ENCODE results near the gene LIPE.

The LIPE gene

GRCh38 chr19:42433503-42434260, 6.5 kb upstream of the LIPE start:
- H3K4me3 ChIP-seq (ENCODE audit: low read length): no peak overlapping the region
- DNase-seq (ENCODE audit: low read depth): peak; percentile 63
- peak; percentile 84 for TF ChIP-seq CTCF (IDR thresholded peaks at IDR 0.05; ENCODE audit: insufficient read depth, low read depth, low read length, missing control alignments)

DNA sequence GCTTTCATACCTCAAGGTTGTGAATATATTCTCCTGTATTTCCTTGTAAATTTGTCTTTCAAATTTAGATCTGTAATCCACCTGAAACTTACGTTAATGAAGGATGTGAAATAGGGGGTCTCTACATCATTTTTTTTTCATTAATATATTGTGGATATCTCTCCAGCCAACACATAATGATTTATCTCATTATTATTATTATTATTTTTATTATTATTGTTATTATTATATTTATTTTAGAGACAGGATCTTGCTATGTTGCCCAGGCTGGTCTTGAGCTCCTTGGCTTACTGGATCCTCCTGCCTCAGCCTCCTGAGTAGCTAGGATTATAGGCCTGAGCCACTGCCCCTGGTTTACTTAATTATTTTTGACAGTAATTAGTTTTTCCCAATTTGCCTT, 4.3 kb upstream of the LIPE start:
- no peak for DNase-seq (ENCODE audit: low read depth)
- no peak overlapping the region for H3K4me3 ChIP-seq (ENCODE audit: low read length)
- TF ChIP-seq CTCF (IDR thresholded peaks at IDR 0.05; ENCODE audit: insufficient read depth, low read depth, low read length, missing control alignments): no peak

GRCh38 chr19:42428676-42429075, 1.5 kb upstream of the LIPE start:
- TF ChIP-seq CTCF (IDR thresholded peaks at IDR 0.05; ENCODE audit: insufficient read depth, low read depth, low read length, missing control alignments): no peak
- H3K4me3 ChIP-seq (ENCODE audit: low read length): no peak overlapping the region
- DNase-seq (ENCODE audit: low read depth): no peak

DNA sequence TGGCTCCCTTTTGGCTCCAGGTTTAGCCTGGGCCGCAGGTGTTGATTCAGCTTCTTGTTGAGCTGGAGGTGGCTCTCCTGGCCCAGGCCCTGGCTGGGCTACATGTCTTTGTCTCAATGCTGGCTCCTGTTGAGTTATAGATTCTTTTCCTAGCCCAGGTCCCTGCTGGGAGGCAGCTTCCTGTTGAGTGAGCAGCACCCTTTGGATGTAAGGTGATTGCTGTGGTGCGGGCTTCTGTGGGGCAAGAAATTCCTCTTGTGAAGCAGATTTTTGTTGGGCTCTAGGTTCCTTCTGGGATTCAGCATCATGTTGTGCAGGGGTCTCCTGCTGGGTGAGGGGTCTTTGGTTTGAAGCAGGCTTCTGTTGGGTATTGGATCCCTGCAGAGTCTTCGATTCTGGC, 545 bp downstream of the LIPE start:
- H3K4me3 ChIP-seq (ENCODE audit: low read length): no peak overlapping the region
- no peak for TF ChIP-seq CTCF (IDR thresholded peaks at IDR 0.05; ENCODE audit: insufficient read depth, low read depth, low read length, missing control alignments)
- DNase-seq (ENCODE audit: low read depth): no peak

DNA sequence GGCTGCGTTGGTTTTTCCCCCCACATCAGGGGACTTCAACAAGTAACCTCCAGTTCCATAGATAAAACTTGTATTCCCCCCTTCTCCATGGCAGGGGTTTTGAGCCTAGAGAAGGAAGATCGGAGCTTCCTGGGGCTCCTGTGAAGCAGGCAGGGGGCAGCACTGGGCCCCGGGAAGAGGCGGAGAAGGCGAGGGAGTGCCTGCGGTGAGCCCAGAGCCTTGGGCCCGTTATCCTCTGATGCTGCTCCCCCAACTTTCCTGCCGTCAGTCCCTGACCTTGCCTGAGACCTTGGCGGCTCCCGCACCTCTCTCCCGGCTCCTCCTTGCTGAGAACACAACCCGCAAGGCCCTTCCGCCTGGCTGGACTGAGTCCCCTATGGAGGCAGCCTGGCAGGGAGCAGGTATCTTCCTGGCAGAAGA, 2.5 kb downstream of the LIPE start:
- no peak for DNase-seq (ENCODE audit: low read depth)
- TF ChIP-seq CTCF (IDR thresholded peaks at IDR 0.05; ENCODE audit: insufficient read depth, low read depth, low read length, missing control alignments): no peak
- H3K4me3 ChIP-seq (ENCODE audit: low read length): no peak overlapping the region

DNA sequence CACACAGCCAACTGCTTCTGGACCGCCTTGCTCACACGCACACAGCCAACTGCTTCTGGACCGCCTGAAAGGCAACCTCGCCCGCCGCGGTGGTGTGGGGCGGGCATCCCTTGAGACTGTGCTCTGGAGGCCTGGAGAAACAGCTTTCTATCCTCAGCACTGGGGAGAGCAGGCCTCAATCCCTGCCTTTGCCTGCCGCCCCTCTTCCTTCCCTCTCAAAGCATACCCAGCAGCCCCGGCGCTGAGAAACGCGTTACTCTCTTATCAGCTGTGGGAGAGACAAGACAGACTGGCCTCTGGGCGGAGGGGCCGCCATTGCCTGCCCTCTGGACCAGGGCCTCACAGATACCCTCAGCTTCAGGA, 2.9 kb downstream of the LIPE start:
- H3K4me3 ChIP-seq (ENCODE audit: low read length): no peak overlapping the region
- TF ChIP-seq CTCF (IDR thresholded peaks at IDR 0.05; ENCODE audit: insufficient read depth, low read depth, low read length, missing control alignments): no peak
- DNase-seq (ENCODE audit: low read depth): no peak
